Measurements from ENCODE around the gene ACCS. TPM values are rescaled to one million over a fixed set of nuclear protein-coding genes. Genes with fewer than 3 reads are reported as not detected.

ACCS gene
- total and polyA plus RNA-seq, 9 of the 15 experiments (the other 6 are each of a cell fraction or from before 2014, with no cell fraction given) = 4.2 to 25.9 (median 16.3) TPM

DNA sequence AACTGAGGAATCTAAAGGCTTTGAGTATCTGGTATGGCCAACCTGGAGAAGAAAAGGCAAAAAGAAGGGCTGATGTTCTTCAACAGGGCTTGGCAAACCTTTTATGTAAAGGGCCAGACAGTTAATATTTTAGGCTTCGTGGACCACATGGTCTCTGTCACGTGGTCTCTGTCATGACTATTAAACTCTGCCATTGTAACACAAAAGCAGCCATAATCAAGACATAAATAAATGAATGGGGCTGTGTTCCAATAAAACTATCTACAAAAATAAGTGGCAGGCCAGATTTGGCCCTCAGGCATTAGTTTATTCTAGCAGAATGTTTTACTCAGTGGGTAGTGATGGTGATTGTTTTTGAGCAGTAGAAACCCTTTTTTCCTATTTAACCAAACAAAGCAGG, 18.8 kb upstream of the ACCS start (continued):
- TF ChIP-seq, protein P1, sequence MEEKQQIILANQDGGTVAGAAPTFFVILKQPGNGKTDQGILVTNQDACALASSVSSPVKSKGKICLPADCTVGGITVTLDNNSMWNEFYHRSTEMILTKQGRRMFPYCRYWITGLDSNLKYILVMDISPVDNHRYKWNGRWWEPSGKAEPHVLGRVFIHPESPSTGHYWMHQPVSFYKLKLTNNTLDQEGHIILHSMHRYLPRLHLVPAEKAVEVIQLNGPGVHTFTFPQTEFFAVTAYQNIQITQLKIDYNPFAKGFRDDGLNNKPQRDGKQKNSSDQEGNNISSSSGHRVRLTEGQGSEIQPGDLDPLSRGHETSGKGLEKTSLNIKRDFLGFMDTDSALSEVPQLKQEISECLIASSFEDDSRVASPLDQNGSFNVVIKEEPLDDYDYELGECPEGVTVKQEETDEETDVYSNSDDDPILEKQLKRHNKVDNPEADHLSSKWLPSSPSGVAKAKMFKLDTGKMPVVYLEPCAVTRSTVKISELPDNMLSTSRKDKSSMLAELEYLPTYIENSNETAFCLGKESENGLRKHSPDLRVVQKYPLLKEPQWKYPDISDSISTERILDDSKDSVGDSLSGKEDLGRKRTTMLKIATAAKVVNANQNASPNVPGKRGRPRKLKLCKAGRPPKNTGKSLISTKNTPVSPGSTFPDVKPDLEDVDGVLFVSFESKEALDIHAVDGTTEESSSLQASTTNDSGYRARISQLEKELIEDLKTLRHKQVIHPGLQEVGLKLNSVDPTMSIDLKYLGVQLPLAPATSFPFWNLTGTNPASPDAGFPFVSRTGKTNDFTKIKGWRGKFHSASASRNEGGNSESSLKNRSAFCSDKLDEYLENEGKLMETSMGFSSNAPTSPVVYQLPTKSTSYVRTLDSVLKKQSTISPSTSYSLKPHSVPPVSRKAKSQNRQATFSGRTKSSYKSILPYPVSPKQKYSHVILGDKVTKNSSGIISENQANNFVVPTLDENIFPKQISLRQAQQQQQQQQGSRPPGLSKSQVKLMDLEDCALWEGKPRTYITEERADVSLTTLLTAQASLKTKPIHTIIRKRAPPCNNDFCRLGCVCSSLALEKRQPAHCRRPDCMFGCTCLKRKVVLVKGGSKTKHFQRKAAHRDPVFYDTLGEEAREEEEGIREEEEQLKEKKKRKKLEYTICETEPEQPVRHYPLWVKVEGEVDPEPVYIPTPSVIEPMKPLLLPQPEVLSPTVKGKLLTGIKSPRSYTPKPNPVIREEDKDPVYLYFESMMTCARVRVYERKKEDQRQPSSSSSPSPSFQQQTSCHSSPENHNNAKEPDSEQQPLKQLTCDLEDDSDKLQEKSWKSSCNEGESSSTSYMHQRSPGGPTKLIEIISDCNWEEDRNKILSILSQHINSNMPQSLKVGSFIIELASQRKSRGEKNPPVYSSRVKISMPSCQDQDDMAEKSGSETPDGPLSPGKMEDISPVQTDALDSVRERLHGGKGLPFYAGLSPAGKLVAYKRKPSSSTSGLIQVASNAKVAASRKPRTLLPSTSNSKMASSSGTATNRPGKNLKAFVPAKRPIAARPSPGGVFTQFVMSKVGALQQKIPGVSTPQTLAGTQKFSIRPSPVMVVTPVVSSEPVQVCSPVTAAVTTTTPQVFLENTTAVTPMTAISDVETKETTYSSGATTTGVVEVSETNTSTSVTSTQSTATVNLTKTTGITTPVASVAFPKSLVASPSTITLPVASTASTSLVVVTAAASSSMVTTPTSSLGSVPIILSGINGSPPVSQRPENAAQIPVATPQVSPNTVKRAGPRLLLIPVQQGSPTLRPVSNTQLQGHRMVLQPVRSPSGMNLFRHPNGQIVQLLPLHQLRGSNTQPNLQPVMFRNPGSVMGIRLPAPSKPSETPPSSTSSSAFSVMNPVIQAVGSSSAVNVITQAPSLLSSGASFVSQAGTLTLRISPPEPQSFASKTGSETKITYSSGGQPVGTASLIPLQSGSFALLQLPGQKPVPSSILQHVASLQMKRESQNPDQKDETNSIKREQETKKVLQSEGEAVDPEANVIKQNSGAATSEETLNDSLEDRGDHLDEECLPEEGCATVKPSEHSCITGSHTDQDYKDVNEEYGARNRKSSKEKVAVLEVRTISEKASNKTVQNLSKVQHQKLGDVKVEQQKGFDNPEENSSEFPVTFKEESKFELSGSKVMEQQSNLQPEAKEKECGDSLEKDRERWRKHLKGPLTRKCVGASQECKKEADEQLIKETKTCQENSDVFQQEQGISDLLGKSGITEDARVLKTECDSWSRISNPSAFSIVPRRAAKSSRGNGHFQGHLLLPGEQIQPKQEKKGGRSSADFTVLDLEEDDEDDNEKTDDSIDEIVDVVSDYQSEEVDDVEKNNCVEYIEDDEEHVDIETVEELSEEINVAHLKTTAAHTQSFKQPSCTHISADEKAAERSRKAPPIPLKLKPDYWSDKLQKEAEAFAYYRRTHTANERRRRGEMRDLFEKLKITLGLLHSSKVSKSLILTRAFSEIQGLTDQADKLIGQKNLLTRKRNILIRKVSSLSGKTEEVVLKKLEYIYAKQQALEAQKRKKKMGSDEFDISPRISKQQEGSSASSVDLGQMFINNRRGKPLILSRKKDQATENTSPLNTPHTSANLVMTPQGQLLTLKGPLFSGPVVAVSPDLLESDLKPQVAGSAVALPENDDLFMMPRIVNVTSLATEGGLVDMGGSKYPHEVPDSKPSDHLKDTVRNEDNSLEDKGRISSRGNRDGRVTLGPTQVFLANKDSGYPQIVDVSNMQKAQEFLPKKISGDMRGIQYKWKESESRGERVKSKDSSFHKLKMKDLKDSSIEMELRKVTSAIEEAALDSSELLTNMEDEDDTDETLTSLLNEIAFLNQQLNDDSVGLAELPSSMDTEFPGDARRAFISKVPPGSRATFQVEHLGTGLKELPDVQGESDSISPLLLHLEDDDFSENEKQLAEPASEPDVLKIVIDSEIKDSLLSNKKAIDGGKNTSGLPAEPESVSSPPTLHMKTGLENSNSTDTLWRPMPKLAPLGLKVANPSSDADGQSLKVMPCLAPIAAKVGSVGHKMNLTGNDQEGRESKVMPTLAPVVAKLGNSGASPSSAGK (IDR thresholded peaks at IDR 0.05) = 0 out of 2 replicates have a peak, but pooled peaks have one; percentile 13
- no peak for TF ChIP-seq PPARD (CRISPR knock-in tag; IDR thresholded peaks at IDR 0.05)
- TF ChIP-seq ZKSCAN3 (CRISPR knock-in tag; IDR thresholded peaks at IDR 0.05) = no peak
